Measurements from ENCODE around the gene BTBD9. TPM values are rescaled to one million over a fixed set of nuclear protein-coding genes. Genes with fewer than 3 reads are reported as not detected.

BTBD9 gene
- total RNA-seq, 1 experiment from 2014 or later, result 12.5 TPM

DNA sequence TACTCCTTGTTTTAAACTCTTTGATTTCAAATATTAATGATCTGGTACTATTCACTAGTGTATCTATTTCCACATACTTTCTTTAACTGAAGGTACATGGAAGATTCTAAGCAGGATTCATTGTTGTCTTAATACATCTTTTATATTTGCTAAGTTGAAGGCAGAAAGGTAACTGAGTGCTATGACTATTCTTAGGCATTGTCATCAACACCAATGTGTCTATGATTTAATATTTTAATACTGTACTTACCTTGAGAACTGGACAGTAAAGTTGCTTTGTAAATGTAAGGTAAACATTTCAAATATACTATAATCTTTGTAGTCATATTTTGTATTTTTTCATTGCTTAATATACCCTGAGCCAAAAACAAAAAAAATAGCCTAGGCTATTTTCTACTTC, 8.9 kb upstream of the BTBD9 start:
- intact Hi-C loops (cut with micrococcal nuclease), result no loop called here
- TF ChIP-seq, protein P1, sequence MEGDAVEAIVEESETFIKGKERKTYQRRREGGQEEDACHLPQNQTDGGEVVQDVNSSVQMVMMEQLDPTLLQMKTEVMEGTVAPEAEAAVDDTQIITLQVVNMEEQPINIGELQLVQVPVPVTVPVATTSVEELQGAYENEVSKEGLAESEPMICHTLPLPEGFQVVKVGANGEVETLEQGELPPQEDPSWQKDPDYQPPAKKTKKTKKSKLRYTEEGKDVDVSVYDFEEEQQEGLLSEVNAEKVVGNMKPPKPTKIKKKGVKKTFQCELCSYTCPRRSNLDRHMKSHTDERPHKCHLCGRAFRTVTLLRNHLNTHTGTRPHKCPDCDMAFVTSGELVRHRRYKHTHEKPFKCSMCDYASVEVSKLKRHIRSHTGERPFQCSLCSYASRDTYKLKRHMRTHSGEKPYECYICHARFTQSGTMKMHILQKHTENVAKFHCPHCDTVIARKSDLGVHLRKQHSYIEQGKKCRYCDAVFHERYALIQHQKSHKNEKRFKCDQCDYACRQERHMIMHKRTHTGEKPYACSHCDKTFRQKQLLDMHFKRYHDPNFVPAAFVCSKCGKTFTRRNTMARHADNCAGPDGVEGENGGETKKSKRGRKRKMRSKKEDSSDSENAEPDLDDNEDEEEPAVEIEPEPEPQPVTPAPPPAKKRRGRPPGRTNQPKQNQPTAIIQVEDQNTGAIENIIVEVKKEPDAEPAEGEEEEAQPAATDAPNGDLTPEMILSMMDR (IDR thresholded peaks at IDR 0.05; ENCODE audit: unreplicated experiment), result no peak
- DNase-seq (ENCODE audit: unreplicated experiment), result no peak
- POLR2A ChIA-PET, result no interaction called here
- H3K9me3 Mint-ChIP-seq (ENCODE audit: unreplicated experiment), result no peaks in the 10 kb centered on the region
- no peak overlapping the region for H3K4me3 Mint-ChIP-seq (ENCODE audit: unreplicated experiment)
- no peaks in the 10 kb centered on the region for H3K36me3 Mint-ChIP-seq (ENCODE audit: insufficient read depth, unreplicated experiment)
- H3K27me3 Mint-ChIP-seq (ENCODE audit: insufficient read depth, unreplicated experiment), result no peaks in the 10 kb centered on the region
- no TSS peak for BruUV-seq (replicated peaks)
- H3K27ac Mint-ChIP-seq (ENCODE audit: low read depth, unreplicated experiment), result no peak overlapping the region
- peaks cover 8% of the 10 kb centered on the region for H3K4me1 Mint-ChIP-seq (ENCODE audit: insufficient read depth, unreplicated experiment)
- CTCF ChIA-PET, result interaction anchor here (0.7 kb wide), 1 partner anchor 546 kb away, joined by 4 read pairs; no protein-coding TSS in a partner anchor

DNA sequence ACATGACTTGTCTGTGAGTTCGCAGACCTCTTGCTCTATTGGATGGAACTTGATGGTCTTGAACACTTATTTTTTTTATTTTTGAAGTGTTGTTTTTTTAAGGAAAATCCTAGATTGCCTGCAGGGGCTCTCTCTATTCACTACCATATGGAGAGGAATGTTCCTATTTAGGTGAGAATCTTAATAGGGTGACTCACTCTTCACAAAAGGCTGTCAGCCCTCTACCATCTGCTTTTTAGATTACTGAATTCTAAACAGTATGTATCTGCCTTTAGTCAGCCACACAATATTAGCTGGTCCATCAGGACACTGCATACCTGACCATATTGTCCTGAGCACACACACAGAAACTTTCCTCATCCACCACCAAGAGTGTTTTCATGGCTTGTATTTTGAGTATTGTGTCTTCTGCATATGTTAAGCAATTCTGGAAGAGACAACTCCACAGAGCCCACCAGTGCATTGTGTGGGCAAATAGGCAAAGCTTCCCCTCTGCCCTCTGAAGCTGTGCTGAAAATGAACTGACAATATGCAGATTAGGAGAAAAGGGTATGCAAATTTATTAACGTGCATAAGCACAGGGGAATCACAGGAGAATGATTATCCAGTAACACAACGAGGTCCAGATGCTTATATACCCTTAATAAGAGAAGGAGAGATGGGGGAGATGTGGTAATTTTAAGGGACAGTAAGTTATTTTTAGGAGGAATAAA, 6.6 kb upstream of the BTBD9 start:
- Mint-ChIP-seq H3K27ac (ENCODE audit: low read depth, unreplicated experiment) (no peak overlapping the region), H3K9me3 (ENCODE audit: unreplicated experiment) (no peaks in the 10 kb centered on the region), H3K4me3 (ENCODE audit: unreplicated experiment) (no peak overlapping the region), H3K27me3 (ENCODE audit: insufficient read depth, unreplicated experiment) (no peaks in the 10 kb centered on the region), H3K4me1 (ENCODE audit: insufficient read depth, unreplicated experiment) (peaks cover 8% of the 10 kb centered on the region), H3K36me3 (ENCODE audit: insufficient read depth, unreplicated experiment) (no peaks in the 10 kb centered on the region)
- TF ChIP-seq, protein P1 (IDR thresholded peaks at IDR 0.05; ENCODE audit: unreplicated experiment), result no peak
- peak; percentile 13 for DNase-seq (ENCODE audit: unreplicated experiment)
- ChIA-PET CTCF (interaction anchor here (0.6 kb wide), 1 partner anchor 57 kb away, joined by 4 read pairs; no protein-coding TSS in a partner anchor), POLR2A (no interaction called here)
- no TSS peak for BruUV-seq (replicated peaks)
- intact Hi-C loops (cut with micrococcal nuclease), result no loop called here

DNA sequence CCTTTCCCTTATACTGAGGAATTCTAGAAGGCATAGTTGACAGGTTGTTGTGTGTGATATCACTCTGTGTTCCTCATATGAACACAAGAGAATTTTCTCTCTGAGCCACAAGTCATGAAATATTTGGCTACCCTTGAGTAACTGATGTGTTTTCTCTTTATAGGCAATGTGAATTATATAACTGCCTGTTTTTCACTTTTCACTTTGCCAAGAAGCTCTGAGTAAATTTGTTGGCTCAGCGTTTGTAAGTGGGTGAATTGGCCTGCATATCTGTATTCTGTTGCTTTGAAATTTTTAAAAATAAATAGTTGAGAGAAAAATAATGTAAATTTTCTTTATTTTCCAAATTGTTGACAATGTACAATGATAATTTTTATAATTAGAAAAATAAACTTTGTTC, 5.2 kb upstream of the BTBD9 start:
- TF ChIP-seq, protein P1 (IDR thresholded peaks at IDR 0.05; ENCODE audit: unreplicated experiment), result no peak
- Mint-ChIP-seq H3K4me1 (ENCODE audit: insufficient read depth, unreplicated experiment) (peaks cover 15% of the 10 kb centered on the region), H3K9me3 (ENCODE audit: unreplicated experiment) (no peaks in the 10 kb centered on the region), H3K4me3 (ENCODE audit: unreplicated experiment) (no peak overlapping the region), H3K36me3 (ENCODE audit: insufficient read depth, unreplicated experiment) (no peaks in the 10 kb centered on the region), H3K27me3 (ENCODE audit: insufficient read depth, unreplicated experiment) (no peaks in the 10 kb centered on the region), H3K27ac (ENCODE audit: low read depth, unreplicated experiment) (no peak overlapping the region)
- ChIA-PET POLR2A (no interaction called here), CTCF (no interaction called here)
- DNase-seq (ENCODE audit: unreplicated experiment), result no peak
- intact Hi-C loops (cut with micrococcal nuclease), result no loop called here
- BruUV-seq (replicated peaks), result no TSS peak

DNA sequence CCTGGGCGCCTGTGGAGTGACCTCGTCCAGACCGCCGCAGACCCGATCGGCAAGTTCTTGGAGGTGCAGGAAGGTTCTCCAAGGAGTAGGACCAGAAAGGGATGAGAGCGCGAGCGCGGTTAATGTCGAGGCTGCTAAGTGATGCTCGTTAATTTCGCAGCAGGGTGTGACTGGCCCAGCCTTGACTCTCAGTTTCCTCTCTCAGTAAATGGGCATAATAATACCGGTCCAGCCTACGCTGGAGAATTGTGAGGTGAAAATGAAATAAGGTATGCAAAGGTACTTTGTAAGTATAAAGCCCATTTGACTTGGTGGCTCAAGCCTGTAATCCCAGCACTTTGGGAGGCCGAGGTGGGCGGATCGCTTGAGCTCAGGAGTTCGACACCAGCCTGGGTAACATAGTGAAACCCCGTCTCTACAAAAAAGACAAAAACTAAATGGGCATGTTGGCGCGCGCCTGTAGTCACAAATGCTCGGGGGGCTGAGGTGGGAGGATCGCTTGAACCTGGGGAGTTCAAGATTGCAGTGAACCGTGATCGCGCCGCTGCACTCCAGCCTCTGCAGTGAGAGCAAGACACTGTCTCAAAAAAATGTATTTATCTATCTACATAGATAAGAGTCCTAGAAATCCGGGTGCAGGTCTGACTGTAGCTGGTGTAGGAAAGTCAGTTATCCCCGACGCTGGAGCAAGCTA, 634 bp upstream of the BTBD9 start:
- ChIA-PET POLR2A (interaction anchor here (1.0 kb wide), 1 partner anchor 116 kb away, joined by 3 read pairs; no protein-coding TSS in a partner anchor), CTCF (no interaction called here)
- peaks cover 13% of the 10 kb centered on the region for H3K4me1 Mint-ChIP-seq (ENCODE audit: insufficient read depth, unreplicated experiment)
- peak overlapping the region; percentile 86 for H3K4me3 Mint-ChIP-seq (ENCODE audit: unreplicated experiment)
- TF ChIP-seq, protein P1 (IDR thresholded peaks at IDR 0.05; ENCODE audit: unreplicated experiment), result no peak
- intact Hi-C loops (cut with micrococcal nuclease), result no loop called here
- peak overlapping the region; percentile 94 for H3K27ac Mint-ChIP-seq (ENCODE audit: low read depth, unreplicated experiment)
- no peaks in the 10 kb centered on the region for H3K36me3 Mint-ChIP-seq (ENCODE audit: insufficient read depth, unreplicated experiment)
- BruUV-seq (replicated peaks), result TSS peak; percentile 36
- DNase-seq (ENCODE audit: unreplicated experiment), result no peak
- H3K27me3 Mint-ChIP-seq (ENCODE audit: insufficient read depth, unreplicated experiment), result no peaks in the 10 kb centered on the region
- H3K9me3 Mint-ChIP-seq (ENCODE audit: unreplicated experiment), result no peaks in the 10 kb centered on the region
